Osteocyte (in vitro differentiated cells): ENCODE measurements around the gene SYDE1. TPM values are rescaled to one million over a fixed set of nuclear protein-coding genes. Genes with fewer than 3 reads are reported as not detected.

Source experiments
- DNase-seq: peaks from one replicate; pipeline ENCODE4 v3.0.0; 2021; ENCODE audit warnings: mixed read lengths; ENCODE audit not compliant: unreplicated experiment; ENCODE audit errors: extremely low spot score
- H3K27ac Mint-ChIP-seq: one replicate; pipeline ENCODE4 v1.8.0; 2021; ENCODE audit warnings: mild to moderate bottlenecking, mixed read lengths; ENCODE audit not compliant: unreplicated experiment
- H3K27me3 Mint-ChIP-seq: one replicate; pipeline ENCODE4 v1.8.0; 2021; ENCODE audit warnings: mixed read lengths; ENCODE audit not compliant: unreplicated experiment
- H3K36me3 Mint-ChIP-seq: one replicate; pipeline ENCODE4 v1.8.0; 2021; ENCODE audit warnings: mixed read lengths; ENCODE audit not compliant: unreplicated experiment
- H3K4me1 Mint-ChIP-seq: one replicate; pipeline ENCODE4 v1.8.0; 2021; ENCODE audit warnings: mixed read lengths; ENCODE audit not compliant: unreplicated experiment
- H3K4me3 Mint-ChIP-seq: one replicate; pipeline ENCODE4 v1.8.0; 2021; ENCODE audit warnings: mild to moderate bottlenecking, moderate library complexity, mixed read lengths; ENCODE audit not compliant: unreplicated experiment
- H3K9me3 Mint-ChIP-seq: one replicate; pipeline ENCODE4 v1.8.0; 2021; ENCODE audit warnings: mixed read lengths; ENCODE audit not compliant: unreplicated experiment
- CTCF ChIP-seq: fragments of 200-600 bp; sonication (generic); IDR thresholded peaks from 2 replicates; pipeline ENCODE4 v1.5.0; 2021; ENCODE audit warnings: antibody characterized with exemption, mild to moderate bottlenecking, moderate library complexity
- total RNA-seq: library from RNA; stranded (reverse); gene quantifications from 2 replicates; pipeline ENCODE4 v1.2.1, GENCODE V29; 2021

The SYDE1 gene
- total RNA-seq, 1 donor from 2014 or later, result 74.6 TPM

GRCh38 chr19:15118248-15118647 lies 11.0 kb downstream of the SYDE1 start:
- no peak for DNase-seq
- Mint-ChIP-seq H3K36me3 (peaks cover 40% of the 10 kb centered on the region), H3K4me3 (no peak overlapping the region)

GRCh38 chr19:15118789-15119494 lies 11.7 kb downstream of the SYDE1 start:
- DNase-seq, result no peak
- Mint-ChIP-seq H3K9me3 (no peaks in the 10 kb centered on the region), H3K4me1 (peaks cover 8% of the 10 kb centered on the region), H3K27me3 (no peaks in the 10 kb centered on the region), H3K27ac (no peak overlapping the region), H3K4me3 (no peak overlapping the region), H3K36me3 (peaks cover 37% of the 10 kb centered on the region)
- TF ChIP-seq CTCF, result no peak

More at GRCh38 chr19:15118248-15118647, 11.0 kb downstream of the SYDE1 start:
- TF ChIP-seq CTCF, result no peak
- no peaks in the 10 kb centered on the region for H3K9me3 Mint-ChIP-seq
- no peaks in the 10 kb centered on the region for H3K27me3 Mint-ChIP-seq
- H3K4me1 Mint-ChIP-seq, result peaks cover 4% of the 10 kb centered on the region
- no peak overlapping the region for H3K27ac Mint-ChIP-seq

- H3K36me3 Mint-ChIP-seq, result peaks cover 37% of the 10 kb centered on the region
- H3K9me3 Mint-ChIP-seq, result no peaks in the 10 kb centered on the region
- peaks cover 21% of the 10 kb centered on the region for H3K4me1 Mint-ChIP-seq
- no peaks in the 10 kb centered on the region for H3K27me3 Mint-ChIP-seq
- H3K4me3 Mint-ChIP-seq, result no peak overlapping the region
- no peak for TF ChIP-seq CTCF
- H3K27ac Mint-ChIP-seq, result no peak overlapping the region
- no peak for DNase-seq
These were observed 13.2 kb downstream of the SYDE1 start for GRCh38 chr19:15120135-15121026.

GRCh38 chr19:15122331-15123030 lies 15.3 kb downstream of the SYDE1 start:
- peaks cover 34% of the 10 kb centered on the region for H3K36me3 Mint-ChIP-seq
- H3K9me3 Mint-ChIP-seq, result no peaks in the 10 kb centered on the region
- TF ChIP-seq CTCF, result no peak
- H3K27ac Mint-ChIP-seq, result no peak overlapping the region
- no peaks in the 10 kb centered on the region for H3K27me3 Mint-ChIP-seq
- no peak for DNase-seq
- no peak overlapping the region for H3K4me3 Mint-ChIP-seq
- H3K4me1 Mint-ChIP-seq, result peaks cover 23% of the 10 kb centered on the region
